H9 (cell line): Measurements from ENCODE around the gene NDUFAF2. TPM values are rescaled to one million over a fixed set of nuclear protein-coding genes. Genes with fewer than 3 reads are reported as not detected.

ENCODE experiments used
- DNase-seq: peaks from one replicate; pipeline ENCODE4 v3.0.0-alpha.2; 2017
- H2AFZ ChIP-seq: one replicate; pipeline ENCODE4 v1.6.1; 2013; ENCODE audit warnings: mild to moderate bottlenecking, low read length, control low read depth, moderate library complexity
- H2AK5ac ChIP-seq: 2 replicates; pipeline ENCODE4 v1.6.1; 2013; ENCODE audit warnings: low read length, control low read depth, mixed read lengths; ENCODE audit not compliant: insufficient read length
- H2BK120ac ChIP-seq: one replicate; pipeline ENCODE4 v1.6.1; 2013; ENCODE audit warnings: low read depth, mild to moderate bottlenecking, low read length, control low read depth, inconsistent platforms; ENCODE audit not compliant: poor library complexity, severe bottlenecking
- H2BK12ac ChIP-seq: 2 replicates; pipeline ENCODE4 v1.6.1; 2013; ENCODE audit warnings: low read length, control low read depth, mixed read lengths, low read depth; ENCODE audit not compliant: insufficient read length
- H2BK15ac ChIP-seq: 2 replicates; pipeline ENCODE4 v1.6.1; 2013; ENCODE audit warnings: low read depth, low read length, control low read depth
- H2BK20ac ChIP-seq: one replicate; pipeline ENCODE4 v1.6.1; 2013; ENCODE audit warnings: low read depth, mild to moderate bottlenecking, low read length, control low read depth, inconsistent platforms; ENCODE audit not compliant: poor library complexity, severe bottlenecking
- H2BK5ac ChIP-seq: 2 replicates; pipeline ENCODE4 v1.6.1; 2013; ENCODE audit warnings: low read length, control low read depth, mixed read lengths; ENCODE audit not compliant: insufficient read length
- H3K14ac ChIP-seq: 2 replicates; pipeline ENCODE4 v1.6.1; 2013; ENCODE audit warnings: low read length, control low read depth; ENCODE audit not compliant: insufficient read depth
- H3K18ac ChIP-seq: 2 replicates; pipeline ENCODE4 v1.6.1; 2013; ENCODE audit warnings: low read depth, mild to moderate bottlenecking, mixed read lengths, low read length, control low read depth; ENCODE audit not compliant: insufficient read length
- H3K23ac ChIP-seq: 2 replicates; pipeline ENCODE4 v1.6.1; 2013; ENCODE audit warnings: low read length, control low read depth, mixed read lengths, low read depth; ENCODE audit not compliant: insufficient read length
- H3K23me2 ChIP-seq: 2 replicates; pipeline ENCODE4 v1.6.1; 2013; ENCODE audit warnings: low read depth, mild to moderate bottlenecking, mixed read lengths, low read length, control low read depth; ENCODE audit not compliant: insufficient read length, poor library complexity, severe bottlenecking
- H3K27ac ChIP-seq: 2 replicates; pipeline ENCODE4 v1.5.1; 2013; ENCODE audit warnings: low read length, control low read depth, mixed read lengths, low read depth; ENCODE audit not compliant: insufficient read length
- H3K27me3 ChIP-seq: 2 replicates; pipeline ENCODE4 v1.6.1; 2013; ENCODE audit warnings: low read length, control low read depth, inconsistent platforms; ENCODE audit not compliant: insufficient read depth
- H3K4ac ChIP-seq: 2 replicates; pipeline ENCODE4 v1.6.1; 2013; ENCODE audit warnings: low read depth, mild to moderate bottlenecking, control low read depth, inconsistent platforms, low read length, moderate library complexity
- H3K4me1 ChIP-seq: 2 replicates; pipeline ENCODE4 v1.6.1; 2013; ENCODE audit warnings: low read length, control low read depth, inconsistent platforms; ENCODE audit not compliant: insufficient read depth
- H3K4me2 ChIP-seq: 2 replicates; pipeline ENCODE4 v1.6.1; 2013; ENCODE audit warnings: low read length, control low read depth, mixed read lengths; ENCODE audit not compliant: insufficient read length, insufficient read depth
- H3K56ac ChIP-seq: 2 replicates; pipeline ENCODE4 v1.6.1; 2013; ENCODE audit warnings: low read depth, mild to moderate bottlenecking, mixed read lengths, low read length, control low read depth; ENCODE audit not compliant: insufficient read length
- H3K79me1 ChIP-seq: 2 replicates; pipeline ENCODE4 v1.6.1; 2013; ENCODE audit warnings: low read depth, mild to moderate bottlenecking, moderate library complexity, low read length, control low read depth, inconsistent platforms; ENCODE audit not compliant: insufficient read depth, poor library complexity, severe bottlenecking
- H3K79me2 ChIP-seq: 2 replicates; pipeline ENCODE4 v1.6.1; 2013; ENCODE audit warnings: low read length, control low read depth, inconsistent platforms; ENCODE audit not compliant: insufficient read depth
- H3K9ac ChIP-seq: 2 replicates; pipeline ENCODE4 v1.6.1; 2013; ENCODE audit warnings: low read length, control low read depth, mixed read lengths; ENCODE audit not compliant: insufficient read length; ENCODE audit errors: extremely low read depth
- H3K9me3 ChIP-seq: one replicate; pipeline ENCODE4 v1.6.1; 2013; ENCODE audit warnings: low read depth, low read length, inconsistent platforms; ENCODE audit not compliant: control insufficient read depth
- H3T11ph ChIP-seq: one replicate; pipeline ENCODE4 v1.6.1; 2013; ENCODE audit warnings: mild to moderate bottlenecking, low read length, control low read depth, inconsistent platforms
- H4K20me1 ChIP-seq: one replicate; pipeline ENCODE4 v1.6.1; 2013; ENCODE audit not compliant: control insufficient read depth, insufficient read length, insufficient read depth
- H4K5ac ChIP-seq: 2 replicates; pipeline ENCODE4 v1.6.1; 2013; ENCODE audit warnings: low read depth, mild to moderate bottlenecking, mixed read lengths, low read length, control low read depth; ENCODE audit not compliant: insufficient read length
- H4K8ac ChIP-seq: replicated peaks from 2 replicates; pipeline ENCODE4 v1.6.1; 2013; ENCODE audit warnings: low read length, control low read depth, mixed read lengths, low read depth; ENCODE audit not compliant: insufficient read length
- H4K91ac ChIP-seq: 2 replicates; pipeline ENCODE4 v1.6.1; 2013; ENCODE audit warnings: low read depth, mild to moderate bottlenecking, moderate library complexity, mixed read lengths, low read length, control low read depth; ENCODE audit not compliant: insufficient read length
- H3K27ac Mint-ChIP-seq, 3 experiments: 2 replicates in 2 of 3; 3 replicates in 1 of 3; pipeline ENCODE4 v1.8.0; 2020 to 2021; ENCODE audit warnings: mixed read lengths in 3 of 3, mild to moderate bottlenecking in 1 of 3, moderate library complexity in 1 of 3
- H3K27me3 Mint-ChIP-seq: 2 replicates; pipeline ENCODE4 v1.8.0; 2021; ENCODE audit warnings: low read depth, mild to moderate bottlenecking, moderate library complexity, mixed read lengths
- H3K36me3 Mint-ChIP-seq, 3 experiments: 2 replicates in 2 of 3; 3 replicates in 1 of 3; pipeline ENCODE4 v1.8.0; 2020 to 2021; ENCODE audit warnings: low read depth in 3 of 3, mixed read lengths in 3 of 3; ENCODE audit not compliant: insufficient read depth in 1 of 3
- H3K4me1 Mint-ChIP-seq, 2 experiments: 2 replicates each; pipeline ENCODE4 v1.8.0; 2020; ENCODE audit warnings: mixed read lengths in 2 of 2
- H3K4me3 Mint-ChIP-seq, 2 experiments: 2 replicates in 1 of 2; 3 replicates in 1 of 2; pipeline ENCODE4 v1.8.0; 2020 to 2021; ENCODE audit warnings: mild to moderate bottlenecking in 2 of 2, mixed read lengths in 2 of 2, moderate library complexity in 1 of 2
- H3K9me3 Mint-ChIP-seq, 2 experiments: 2 replicates in 1 of 2; 3 replicates in 1 of 2; pipeline ENCODE4 v1.8.0; 2020; ENCODE audit warnings: mild to moderate bottlenecking in 2 of 2, mixed read lengths in 2 of 2, moderate library complexity in 1 of 2
- CTCF ChIP-seq: fragments of 200-600 bp; sonication (generic); conservative IDR thresholded peaks from 3 replicates; pipeline ENCODE4 v1.8.0; 2021; ENCODE audit warnings: antibody characterized with exemption, mild to moderate bottlenecking
- WGBS: extraction: QIAGEN DNeasy Blood & Tissue Kit; methylation state at CpG from one replicate; pipeline ENCODE4 v1.1.7; 2013; ENCODE audit warnings: missing lambda C conversion rate, low lambda C conversion rate, mixed read lengths; ENCODE audit not compliant: insufficient read length; ENCODE audit errors: extremely low coverage; 5-methylcytosine and 5-hydroxymethylcytosine counted together
- total RNA-seq: library from RNA; stranded (reverse); gene quantifications from 2 replicates; pipeline ENCODE4 v1.2.1, GENCODE V29; 2021

The NDUFAF2 gene
- total RNA-seq, 1 experiment from 2014 or later, result 31.4 TPM

- H4K8ac ChIP-seq, result no peak overlapping the region
- H3K79me2 ChIP-seq, result no peaks in the 10 kb centered on the region
- H3K18ac ChIP-seq, result no peak overlapping the region
- no peak overlapping the region for H2AFZ ChIP-seq
- no peaks in the 10 kb centered on the region for H3K23me2 ChIP-seq
- no peak overlapping the region for H3K4me3 Mint-ChIP-seq
- no peaks in the 10 kb centered on the region for H3K27me3 ChIP-seq
- WGBS, result no CpG with 5 or more reads among the region's 2 CpGs
- no peak overlapping the region for H3K4ac ChIP-seq
- H3K79me1 ChIP-seq, result no peaks in the 10 kb centered on the region
- no peak overlapping the region for H3K9ac ChIP-seq
- H3K4me1 ChIP-seq, result no peaks in the 10 kb centered on the region
- no peaks in the 10 kb centered on the region for H3K9me3 Mint-ChIP-seq
- no peaks in the 10 kb centered on the region for H3K9me3 ChIP-seq
- H3K23ac ChIP-seq, result no peak overlapping the region
- no peaks in the 10 kb centered on the region for H4K20me1 ChIP-seq
- no peaks in the 10 kb centered on the region for H3K4me1 Mint-ChIP-seq
- no peak overlapping the region for H4K5ac ChIP-seq
- no peak for DNase-seq
- no peak overlapping the region for H3K27ac Mint-ChIP-seq
- H3K56ac ChIP-seq, result no peak overlapping the region
- peaks cover 0 to 14% (median 4%) of the 10 kb centered on the region in 3 experiments; a peak in 3 of 7 replicates for H3K36me3 Mint-ChIP-seq
- no peak overlapping the region for H2BK5ac ChIP-seq
- no peak overlapping the region for H2BK120ac ChIP-seq
- H2BK15ac ChIP-seq, result no peak overlapping the region
- H3K27ac ChIP-seq, result no peak overlapping the region
- H2BK12ac ChIP-seq, result no peak overlapping the region
- no peak overlapping the region for H2BK20ac ChIP-seq
- no peak overlapping the region for H2AK5ac ChIP-seq
- no peak for TF ChIP-seq CTCF
- H3K14ac ChIP-seq, result no peak overlapping the region
- no peak overlapping the region for H4K91ac ChIP-seq
- H3T11ph ChIP-seq, result no peak overlapping the region
- no peaks in the 10 kb centered on the region for H3K27me3 Mint-ChIP-seq
- H3K4me2 ChIP-seq, result no peak overlapping the region
These were observed 136.7 kb downstream of the NDUFAF2 start for GRCh38 chr5:61081741-61082140.
